A549 (cell line): ENCODE measurements around the gene IVD.

Source experiments
- CBX8 ChIP-seq: fragments of 200-600 bp; sonication (generic); IDR thresholded peaks from 2 replicates; pipeline ENCODE4 v1.6.1; 2016
- CHD4 ChIP-seq: fragments of 200-600 bp; sonication (generic); IDR thresholded peaks from 2 replicates; pipeline ENCODE4 v1.6.1; 2016; ENCODE audit warnings: antibody characterized with exemption, mild to moderate bottlenecking, borderline replicate concordance
- CTCF ChIP-seq: fragments of >200 bp; sonication (Bioruptor Twin); formaldehyde crosslinking; IDR thresholded peaks from 3 replicates; pipeline ENCODE4 v1.5.1; 2016
- ELK1 ChIP-seq: fragments of 150-350 bp; IDR thresholded peaks from 2 replicates; pipeline ENCODE4 v1.6.1; 2014; ENCODE audit warnings: low read depth, mild to moderate bottlenecking, low read length
- EP300 ChIP-seq, 2 experiments: fragments of >200 bp; sonication (Bioruptor Twin); formaldehyde crosslinking; IDR thresholded peaks; 2 replicates in 1 of 2; 3 replicates in 1 of 2; pipeline ENCODE4 v1.6.1; 2016 to 2017
- HDAC2 ChIP-seq: fragments of 200-600 bp; sonication (generic); IDR thresholded peaks from 2 replicates; pipeline ENCODE4 v1.6.1; 2016
- MAFK ChIP-seq: fragments of 450-650 bp; IDR thresholded peaks from 2 replicates; pipeline ENCODE4 v1.6.1; 2014; ENCODE audit not compliant: partially characterized antibody
- MYC ChIP-seq: IDR thresholded peaks from 2 replicates; pipeline ENCODE4 v1.6.1; 2012; ENCODE audit warnings: mild to moderate bottlenecking, inconsistent platforms, low read length, improper control_type of control experiment, borderline replicate concordance
- POLR2A ChIP-seq: IDR thresholded peaks from 2 replicates; pipeline ENCODE4 v1.6.1; 2012; ENCODE audit warnings: mild to moderate bottlenecking, low read length
- RAD21 ChIP-seq, 2 experiments: fragments of >200 bp in 1 of 2; sonication (Bioruptor Twin) in 1 of 2; formaldehyde crosslinking in 1 of 2; IDR thresholded peaks in 1 of 2; conservative IDR thresholded peaks in 1 of 2; 2 replicates in 1 of 2; 3 replicates in 1 of 2; pipeline ENCODE4 v1.6.1; 2012 to 2018; ENCODE audit warnings: inconsistent platforms in 1 of 2
- REST ChIP-seq: fragments of 200-600 bp; sonication (generic); IDR thresholded peaks from 2 replicates; pipeline ENCODE4 v1.6.1; 2016; ENCODE audit warnings: antibody characterized with exemption, mild to moderate bottlenecking, moderate library complexity
- RFX5 ChIP-seq: fragments of 450-650 bp; IDR thresholded peaks from 2 replicates; pipeline ENCODE4 v1.7.1; 2014; ENCODE audit warnings: antibody characterized with exemption, mild to moderate bottlenecking, moderate library complexity
- TF ChIP-seq, protein P1 (sequence below): fragments of 250-450 bp; sonication (Bioruptor Pico); IDR thresholded peaks from 2 replicates; pipeline ENCODE4 v1.5.0; 2021; ENCODE audit warnings: mild to moderate bottlenecking, moderate library complexity, borderline replicate concordance
- TF ChIP-seq, protein P2 (sequence below): IDR thresholded peaks from 2 replicates; pipeline ENCODE4 v1.6.1; 2012

- TF ChIP-seq, protein P1, sequence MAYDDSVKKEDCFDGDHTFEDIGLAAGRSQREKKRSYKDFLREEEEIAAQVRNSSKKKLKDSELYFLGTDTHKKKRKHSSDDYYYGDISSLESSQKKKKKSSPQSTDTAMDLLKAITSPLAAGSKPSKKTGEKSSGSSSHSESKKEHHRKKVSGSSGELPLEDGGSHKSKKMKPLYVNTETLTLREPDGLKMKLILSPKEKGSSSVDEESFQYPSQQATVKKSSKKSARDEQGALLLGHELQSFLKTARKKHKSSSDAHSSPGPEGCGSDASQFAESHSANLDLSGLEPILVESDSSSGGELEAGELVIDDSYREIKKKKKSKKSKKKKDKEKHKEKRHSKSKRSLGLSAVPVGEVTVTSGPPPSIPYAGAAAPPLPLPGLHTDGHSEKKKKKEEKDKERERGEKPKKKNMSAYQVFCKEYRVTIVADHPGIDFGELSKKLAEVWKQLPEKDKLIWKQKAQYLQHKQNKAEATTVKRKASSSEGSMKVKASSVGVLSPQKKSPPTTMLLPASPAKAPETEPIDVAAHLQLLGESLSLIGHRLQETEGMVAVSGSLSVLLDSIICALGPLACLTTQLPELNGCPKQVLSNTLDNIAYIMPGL (CRISPR knock-in tag) = no peak
- TF ChIP-seq CBX8 (no peak), CTCF (no peak), HDAC2 (no peak), CHD4 (no peak), RFX5 (no peak), EP300 (IDR thresholded peaks at IDR 0.05) (no peak), RAD21 (conservative IDR thresholded peaks at IDR 0.05 in 1 of 2, IDR thresholded peaks at IDR 0.05 in 1 of 2) (no peak), MAFK (no peak), POLR2A (no peak), ELK1 (no peak), MYC (no peak), REST (no peak)
- TF ChIP-seq, protein P2, sequence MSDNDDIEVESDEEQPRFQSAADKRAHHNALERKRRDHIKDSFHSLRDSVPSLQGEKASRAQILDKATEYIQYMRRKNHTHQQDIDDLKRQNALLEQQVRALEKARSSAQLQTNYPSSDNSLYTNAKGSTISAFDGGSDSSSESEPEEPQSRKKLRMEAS = no peak
Observed at GRCh38 chr15:40436116-40436891, 30.7 kb downstream of the IVD start.
